Measurements from ENCODE around the gene SLC10A3. TPM values are rescaled to one million over a fixed set of nuclear protein-coding genes. Genes with fewer than 3 reads are reported as not detected.
A peak's percentile ranks its signal among the peaks of the same experiment; 100 is the strongest.

Gene SLC10A3
- total RNA-seq, 4 donors from 2014 or later = 11.6 to 19.8 (median 16.5) TPM

DNA sequence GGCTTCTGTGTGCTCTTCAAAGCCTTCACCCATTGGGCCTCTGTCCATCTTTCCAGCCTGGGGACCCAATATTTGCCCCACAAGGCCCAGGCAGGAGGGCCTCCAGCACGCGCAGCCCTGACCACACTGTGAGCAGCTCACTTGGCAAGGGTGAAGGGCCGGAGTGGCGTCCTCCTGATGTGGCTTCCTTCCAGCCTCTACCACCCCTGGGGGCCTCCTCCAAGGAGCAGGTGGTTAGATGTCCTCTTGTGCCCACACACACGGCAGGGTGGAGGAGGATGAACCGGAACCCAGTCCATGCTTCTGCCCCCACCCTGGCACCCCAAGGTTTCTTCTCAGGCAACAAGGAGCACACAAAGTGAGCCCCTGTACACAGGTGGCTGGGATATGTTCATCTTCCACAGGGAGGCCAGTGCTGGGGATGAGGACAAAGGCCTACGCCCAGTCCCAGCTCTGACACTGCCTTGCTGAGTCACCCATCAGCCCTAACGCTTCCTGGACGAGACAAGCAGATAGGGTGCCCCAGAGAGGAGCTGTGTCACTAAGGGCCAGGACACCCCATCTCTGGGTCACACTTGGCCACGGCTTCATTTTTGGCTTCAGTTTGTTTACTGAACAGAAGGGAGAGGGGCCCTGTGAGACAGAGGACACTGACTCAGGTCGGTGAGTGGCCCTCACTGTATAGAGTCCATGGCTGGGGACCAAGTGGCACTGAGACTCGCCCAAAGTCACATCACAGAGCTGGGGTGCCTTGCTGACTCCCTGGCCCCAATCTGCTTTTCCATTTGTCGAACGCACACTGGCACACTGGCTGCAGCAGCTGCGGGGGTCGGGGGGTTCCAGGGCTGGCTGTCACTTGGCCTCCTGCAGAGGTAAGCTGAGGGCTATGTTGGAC lies 5.9 kb downstream of the SLC10A3 start:
- Histone ChIP-seq H3K27ac (peak overlapping the region in 1 of 4 donors; percentile 91), H3K9me3 (no peaks in the 10 kb centered on the region), H3K36me3 (peaks cover 0 to 7% (median 0%) of the 10 kb centered on the region in 3 donors), H3K4me1 (peaks cover 0 to 21% (median 4%) of the 10 kb centered on the region in 4 donors), H3K4me3 (no peak overlapping the region), H3K27me3 (no peaks in the 10 kb centered on the region)
- peak in 2 of 3 donors; percentile 57 to 73 for DNase-seq
- peak in 1 of 2 donors; percentile 57 for TF ChIP-seq POLR2A (IDR thresholded peaks at IDR 0.05)
- TF ChIP-seq, protein P1, sequence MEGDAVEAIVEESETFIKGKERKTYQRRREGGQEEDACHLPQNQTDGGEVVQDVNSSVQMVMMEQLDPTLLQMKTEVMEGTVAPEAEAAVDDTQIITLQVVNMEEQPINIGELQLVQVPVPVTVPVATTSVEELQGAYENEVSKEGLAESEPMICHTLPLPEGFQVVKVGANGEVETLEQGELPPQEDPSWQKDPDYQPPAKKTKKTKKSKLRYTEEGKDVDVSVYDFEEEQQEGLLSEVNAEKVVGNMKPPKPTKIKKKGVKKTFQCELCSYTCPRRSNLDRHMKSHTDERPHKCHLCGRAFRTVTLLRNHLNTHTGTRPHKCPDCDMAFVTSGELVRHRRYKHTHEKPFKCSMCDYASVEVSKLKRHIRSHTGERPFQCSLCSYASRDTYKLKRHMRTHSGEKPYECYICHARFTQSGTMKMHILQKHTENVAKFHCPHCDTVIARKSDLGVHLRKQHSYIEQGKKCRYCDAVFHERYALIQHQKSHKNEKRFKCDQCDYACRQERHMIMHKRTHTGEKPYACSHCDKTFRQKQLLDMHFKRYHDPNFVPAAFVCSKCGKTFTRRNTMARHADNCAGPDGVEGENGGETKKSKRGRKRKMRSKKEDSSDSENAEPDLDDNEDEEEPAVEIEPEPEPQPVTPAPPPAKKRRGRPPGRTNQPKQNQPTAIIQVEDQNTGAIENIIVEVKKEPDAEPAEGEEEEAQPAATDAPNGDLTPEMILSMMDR (IDR thresholded peaks at IDR 0.05) = no peak

DNA sequence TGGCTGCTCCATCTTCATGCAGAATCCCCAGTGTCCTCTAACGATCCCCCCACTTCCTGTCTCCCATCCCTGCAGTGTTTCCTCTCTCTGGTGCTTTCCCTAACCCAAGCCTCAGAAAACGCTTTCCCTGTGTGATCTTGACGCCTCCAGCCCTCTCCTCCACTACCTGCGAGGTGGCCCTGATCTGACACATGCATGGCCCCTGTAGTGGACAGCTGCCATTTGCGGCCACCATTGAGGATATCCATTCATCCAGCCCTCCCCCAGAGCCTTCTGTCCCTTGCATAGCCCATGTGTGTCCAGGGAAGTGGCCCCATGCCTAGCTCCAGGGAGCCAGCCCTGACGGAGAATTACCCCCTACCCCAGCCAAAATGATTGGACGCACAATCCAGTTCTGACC lies 7.1 kb downstream of the SLC10A3 start:
- Histone ChIP-seq H3K9me3 (no peaks in the 10 kb centered on the region), H3K4me1 (peaks cover 0 to 16% (median 2%) of the 10 kb centered on the region in 4 donors), H3K27ac (no peak overlapping the region), H3K27me3 (no peaks in the 10 kb centered on the region), H3K4me3 (no peak overlapping the region), H3K36me3 (peaks cover 0 to 7% (median 0%) of the 10 kb centered on the region in 3 donors)
- no peak for DNase-seq
- TF ChIP-seq, protein P1 (IDR thresholded peaks at IDR 0.05) = no peak
- no peak for TF ChIP-seq POLR2A (IDR thresholded peaks at IDR 0.05)

DNA sequence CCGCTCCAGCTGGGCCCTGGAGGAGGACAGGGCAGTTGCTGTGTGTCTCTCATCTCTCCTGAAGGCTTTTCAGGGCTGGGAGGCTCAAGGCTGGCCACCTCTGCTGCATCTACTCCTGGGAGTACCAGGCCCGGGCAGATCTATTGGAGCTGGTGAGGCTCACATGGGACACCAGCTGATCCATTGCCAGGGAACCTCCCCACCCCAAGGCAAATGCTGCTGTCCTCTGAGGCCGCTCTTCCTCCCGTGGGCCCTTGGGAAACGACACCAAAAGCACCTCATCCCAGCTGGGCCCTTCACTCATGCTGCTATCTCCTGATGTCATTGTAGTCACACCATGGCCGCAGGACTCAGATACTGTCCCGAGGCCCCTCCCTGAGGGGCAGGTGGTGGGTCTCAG lies 7.6 kb downstream of the SLC10A3 start:
- peaks cover 0 to 7% (median 0%) of the 10 kb centered on the region in 3 donors for H3K36me3 ChIP-seq
- peaks cover 0 to 21% (median 2%) of the 10 kb centered on the region in 4 donors for H3K4me1 ChIP-seq
- no peak overlapping the region for H3K27ac ChIP-seq
- H3K27me3 ChIP-seq = no peaks in the 10 kb centered on the region
- DNase-seq = no peak
- TF ChIP-seq, protein P1 (IDR thresholded peaks at IDR 0.05) = no peak
- H3K4me3 ChIP-seq = no peak overlapping the region
- no peaks in the 10 kb centered on the region for H3K9me3 ChIP-seq

DNA sequence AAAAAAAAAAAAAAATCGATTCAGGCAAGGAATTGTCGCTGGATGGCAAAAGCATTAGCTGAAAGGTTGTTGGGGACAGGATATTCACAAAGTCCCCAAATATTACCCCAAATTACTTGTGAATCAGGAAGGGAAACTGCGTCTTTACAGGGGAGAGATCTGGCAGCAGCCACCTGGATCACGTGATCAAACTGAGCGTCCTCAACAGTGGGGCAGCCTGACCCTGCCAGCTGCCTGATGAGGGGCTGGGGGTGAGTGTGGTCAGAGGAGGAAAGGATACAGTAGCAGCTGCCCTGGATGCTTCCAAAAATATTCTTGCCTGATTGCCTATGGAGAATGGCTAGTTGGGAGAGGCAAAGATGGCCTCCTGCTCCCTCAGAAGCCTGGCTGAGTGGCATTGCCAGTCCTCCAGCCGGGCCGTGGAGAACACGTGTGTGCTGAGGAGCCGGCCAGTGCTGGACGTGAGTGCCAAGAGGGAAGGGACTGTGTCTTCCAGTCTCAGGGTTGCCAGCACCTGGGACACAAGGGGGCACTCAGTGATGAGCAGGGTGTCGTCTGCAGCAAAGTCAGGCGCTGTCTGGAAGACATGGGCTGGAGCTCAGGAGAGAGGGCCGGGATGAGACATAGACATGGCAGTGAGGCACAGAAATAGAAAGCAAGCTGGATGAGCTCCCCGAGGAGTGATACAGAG lies 8.4 kb downstream of the SLC10A3 start:
- H3K27ac ChIP-seq = no peak overlapping the region
- no peaks in the 10 kb centered on the region for H3K27me3 ChIP-seq
- peaks cover 0 to 7% (median 0%) of the 10 kb centered on the region in 3 donors for H3K36me3 ChIP-seq
- H3K9me3 ChIP-seq = no peaks in the 10 kb centered on the region
- TF ChIP-seq, protein P1 (IDR thresholded peaks at IDR 0.05) = no peak
- TF ChIP-seq POLR2A (IDR thresholded peaks at IDR 0.05) = no peak
- DNase-seq = no peak
- H3K4me3 ChIP-seq = no peak overlapping the region
- peaks cover 0 to 21% (median 2%) of the 10 kb centered on the region in 4 donors for H3K4me1 ChIP-seq

DNA sequence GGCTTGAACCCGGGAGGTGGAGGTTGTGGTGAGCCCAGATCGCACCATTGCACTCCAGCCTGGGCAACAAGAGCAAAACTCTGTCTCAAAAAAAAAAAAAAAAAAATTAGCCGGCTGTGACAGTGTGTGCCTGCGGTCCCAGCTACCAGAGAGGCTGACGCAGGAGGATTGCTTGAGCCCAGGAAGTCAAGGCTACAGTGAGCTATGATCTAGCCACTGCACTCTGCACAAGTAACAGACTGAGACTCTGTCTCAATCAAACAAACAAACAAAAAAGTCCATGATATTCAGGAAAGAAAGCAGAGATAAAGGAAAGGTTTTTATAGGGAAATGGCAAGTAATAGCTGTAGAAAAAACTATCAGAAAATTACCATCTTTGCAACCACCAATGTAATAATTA lies 9.2 kb downstream of the SLC10A3 start:
- DNase-seq = no peak

More for the DNA sequence above, 9.2 kb downstream of the SLC10A3 start:
- Histone ChIP-seq H3K27ac (no peak overlapping the region), H3K4me1 (peaks cover 0 to 21% (median 2%) of the 10 kb centered on the region in 4 donors), H3K27me3 (no peaks in the 10 kb centered on the region), H3K4me3 (no peak overlapping the region), H3K36me3 (peaks cover 0 to 7% (median 0%) of the 10 kb centered on the region in 3 donors), H3K9me3 (no peaks in the 10 kb centered on the region)
- no peak for TF ChIP-seq POLR2A (IDR thresholded peaks at IDR 0.05)
- TF ChIP-seq, protein P1 (IDR thresholded peaks at IDR 0.05) = no peak
